Loucy (cell line): ENCODE results near the gene ZNF521.

Experiments used
- H2AFZ ChIP-seq: fragments of 200-600 bp; sonication (generic); 2 replicates; pipeline ENCODE4 v1.6.0; 2016; ENCODE audit warnings: antibody characterized with exemption, mild to moderate bottlenecking, low read length, moderate library complexity
- H3F3A ChIP-seq: fragments of 200-600 bp; 2 replicates; pipeline ENCODE4 v1.6.0; 2016; ENCODE audit warnings: antibody characterized with exemption, low read depth, mild to moderate bottlenecking
- H3K27me3 ChIP-seq: fragments of 200-600 bp; sonication (generic); 2 replicates; pipeline ENCODE4 v1.6.1; 2014; ENCODE audit warnings: low read length, mild to moderate bottlenecking; ENCODE audit not compliant: insufficient read depth, poor library complexity, severe bottlenecking
- H3K36me3 ChIP-seq: fragments of 200-600 bp; sonication (generic); 2 replicates; pipeline ENCODE4 v1.6.1; 2016; ENCODE audit warnings: low read length; ENCODE audit not compliant: insufficient read depth
- H3K4me1 ChIP-seq: fragments of 200-600 bp; sonication (generic); 2 replicates; pipeline ENCODE4 v1.5.1; 2014; ENCODE audit warnings: low read length, mild to moderate bottlenecking; ENCODE audit not compliant: insufficient read depth, poor library complexity, severe bottlenecking
- H3K4me2 ChIP-seq: fragments of 200-600 bp; sonication (generic); 2 replicates; pipeline ENCODE4 v1.6.0; 2014; ENCODE audit warnings: antibody characterized with exemption, low read length, low read depth, mild to moderate bottlenecking; ENCODE audit not compliant: poor library complexity, severe bottlenecking
- H3K4me3 ChIP-seq: fragments of 200-600 bp; sonication (generic); 2 replicates; pipeline ENCODE4 v1.5.1; 2014; ENCODE audit warnings: low read length, mild to moderate bottlenecking, mixed read lengths; ENCODE audit not compliant: poor library complexity, severe bottlenecking
- H3K79me2 ChIP-seq: fragments of 200-600 bp; sonication (generic); 2 replicates; pipeline ENCODE4 v1.6.1; 2014; ENCODE audit warnings: low read length; ENCODE audit not compliant: insufficient read depth
- H3K9ac ChIP-seq: fragments of 200-600 bp; sonication (generic); 2 replicates; pipeline ENCODE4 v1.6.0; 2014; ENCODE audit warnings: mild to moderate bottlenecking, low read depth, low read length, moderate library complexity; ENCODE audit not compliant: poor library complexity, severe bottlenecking
- H3K9me2 ChIP-seq: fragments of 200-600 bp; sonication (generic); replicated peaks from 2 replicates; pipeline ENCODE4 v1.6.1; 2016; ENCODE audit warnings: low read depth, low read length, mixed read lengths
- H3K9me3 ChIP-seq: fragments of 200-600 bp; sonication (generic); 2 replicates; pipeline ENCODE4 v1.6.1; 2014; ENCODE audit warnings: mild to moderate bottlenecking, antibody characterized with exemption, low read length, low read depth; ENCODE audit not compliant: insufficient read depth
- H4K20me1 ChIP-seq: fragments of 200-600 bp; sonication (generic); 2 replicates; pipeline ENCODE4 v1.6.0; 2014; ENCODE audit warnings: antibody characterized with exemption, low read length, mild to moderate bottlenecking; ENCODE audit not compliant: insufficient read depth, poor library complexity, severe bottlenecking
- EZH2phosphoT487 ChIP-seq: fragments of 200-600 bp; IDR thresholded peaks from 2 replicates; pipeline ENCODE4 v1.6.1; 2018; ENCODE audit warnings: antibody characterized with exemption, mild to moderate bottlenecking, moderate library complexity, borderline replicate concordance
- TF ChIP-seq, protein P1 (sequence below): fragments of 200-600 bp; sonication (generic); conservative IDR thresholded peaks from 2 replicates; pipeline ENCODE4 v1.5.1; 2014; ENCODE audit warnings: mild to moderate bottlenecking, antibody characterized with exemption, low read length

The ZNF521 gene

DNA sequence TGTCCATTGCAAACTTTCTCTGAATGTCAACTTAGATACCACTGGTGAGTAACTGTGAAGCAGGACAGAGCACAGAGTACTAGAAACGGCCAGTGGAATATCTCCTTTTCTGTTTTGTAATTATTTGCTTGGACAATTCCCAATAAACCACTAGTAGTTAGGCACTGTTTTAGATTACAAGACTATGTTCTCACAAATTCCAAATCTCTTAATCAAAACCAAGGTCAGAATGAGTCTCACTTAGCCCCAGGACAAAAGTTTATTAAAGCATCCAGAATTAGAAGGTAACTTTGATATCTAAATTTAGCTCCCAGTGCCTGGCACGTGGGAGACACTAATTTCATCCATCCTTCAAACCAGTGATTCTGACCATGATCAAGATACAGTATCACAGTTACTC, 89.0 kb downstream of the ZNF521 start:
- no peaks in the 10 kb centered on the region for H4K20me1 ChIP-seq
- peaks cover 8% of the 10 kb centered on the region for H3K4me1 ChIP-seq
- peaks cover 19% of the 10 kb centered on the region; the same call in 1 of the 2 replicates for H3K79me2 ChIP-seq
- no peak overlapping the region for H3K4me2 ChIP-seq
- H3K9ac ChIP-seq: no peak overlapping the region
- no peaks in the 10 kb centered on the region for H3K27me3 ChIP-seq
- no peak for TF ChIP-seq EZH2phosphoT487
- TF ChIP-seq, protein P1, sequence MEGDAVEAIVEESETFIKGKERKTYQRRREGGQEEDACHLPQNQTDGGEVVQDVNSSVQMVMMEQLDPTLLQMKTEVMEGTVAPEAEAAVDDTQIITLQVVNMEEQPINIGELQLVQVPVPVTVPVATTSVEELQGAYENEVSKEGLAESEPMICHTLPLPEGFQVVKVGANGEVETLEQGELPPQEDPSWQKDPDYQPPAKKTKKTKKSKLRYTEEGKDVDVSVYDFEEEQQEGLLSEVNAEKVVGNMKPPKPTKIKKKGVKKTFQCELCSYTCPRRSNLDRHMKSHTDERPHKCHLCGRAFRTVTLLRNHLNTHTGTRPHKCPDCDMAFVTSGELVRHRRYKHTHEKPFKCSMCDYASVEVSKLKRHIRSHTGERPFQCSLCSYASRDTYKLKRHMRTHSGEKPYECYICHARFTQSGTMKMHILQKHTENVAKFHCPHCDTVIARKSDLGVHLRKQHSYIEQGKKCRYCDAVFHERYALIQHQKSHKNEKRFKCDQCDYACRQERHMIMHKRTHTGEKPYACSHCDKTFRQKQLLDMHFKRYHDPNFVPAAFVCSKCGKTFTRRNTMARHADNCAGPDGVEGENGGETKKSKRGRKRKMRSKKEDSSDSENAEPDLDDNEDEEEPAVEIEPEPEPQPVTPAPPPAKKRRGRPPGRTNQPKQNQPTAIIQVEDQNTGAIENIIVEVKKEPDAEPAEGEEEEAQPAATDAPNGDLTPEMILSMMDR: no peak
- H3K36me3 ChIP-seq: peaks cover 14% of the 10 kb centered on the region; the same call in 1 of the 2 replicates
- no peaks in the 10 kb centered on the region for H3K9me3 ChIP-seq
- no peak overlapping the region for H2AFZ ChIP-seq
- no peak overlapping the region for H3K4me3 ChIP-seq
- no peaks in the 10 kb centered on the region for H3K9me2 ChIP-seq
- H3F3A ChIP-seq: no peaks in the 10 kb centered on the region

GRCh38 chr18:25261768-25262167, 90.2 kb downstream of the ZNF521 start:
- Histone ChIP-seq H4K20me1 (no peaks in the 10 kb centered on the region), H3F3A (no peaks in the 10 kb centered on the region), H3K9ac (no peak overlapping the region), H3K9me3 (no peaks in the 10 kb centered on the region), H2AFZ (no peak overlapping the region), H3K36me3 (peaks cover 8% of the 10 kb centered on the region; the same call in 1 of the 2 replicates), H3K79me2 (peaks cover 8% of the 10 kb centered on the region; the same call in 1 of the 2 replicates), H3K4me2 (no peak overlapping the region), H3K4me3 (no peak overlapping the region), H3K9me2 (no peaks in the 10 kb centered on the region), H3K27me3 (no peaks in the 10 kb centered on the region), H3K4me1 (peaks cover 19% of the 10 kb centered on the region)
- TF ChIP-seq, protein P1: no peak
- TF ChIP-seq EZH2phosphoT487: no peak

GRCh38 chr18:25256439-25256838, 95.5 kb downstream of the ZNF521 start:
- H3K4me3 ChIP-seq: no peak overlapping the region
- peak overlapping the region; percentile 56 for H3K4me2 ChIP-seq
- H3K79me2 ChIP-seq: no peaks in the 10 kb centered on the region
- H2AFZ ChIP-seq: no peak overlapping the region
- no peaks in the 10 kb centered on the region for H3F3A ChIP-seq
- H3K27me3 ChIP-seq: no peaks in the 10 kb centered on the region
- H4K20me1 ChIP-seq: no peaks in the 10 kb centered on the region
- H3K36me3 ChIP-seq: peaks cover 7% of the 10 kb centered on the region; the same call in 1 of the 2 replicates
- H3K4me1 ChIP-seq: peaks cover 44% of the 10 kb centered on the region
- no peak for TF ChIP-seq EZH2phosphoT487
- TF ChIP-seq, protein P1: no peak
- no peaks in the 10 kb centered on the region for H3K9me3 ChIP-seq
- H3K9ac ChIP-seq: no peak overlapping the region
- no peaks in the 10 kb centered on the region for H3K9me2 ChIP-seq
